Inferior parietal cortex (tissue), 1 donor: Measurements from ENCODE around the gene ISL2.
"Not testable (repeated sequence)": the region's sequence is repeated elsewhere in the genome, so short reads cannot be mapped to it uniquely, and the experiment has no call there.

ENCODE experiments used
- DNase-seq: peaks from one replicate; pipeline ENCODE4 v3.0.0-alpha.2; 2016; ENCODE audit errors: extremely low spot score

The ISL2 gene

GRCh38 chr15:76336254-76337058, at the start of gene ISL2:
Gene ISL2, plus strand, starts transcription at chr15:76336773. Its CDS starts 111 bp downstream, at chr15:76336884.
- DNase-seq = peak; percentile 57

GRCh38 chr15:76289582-76289981, 47.0 kb upstream of the ISL2 start:
- no peak for DNase-seq

- DNase-seq = no peak
Observed at GRCh38 chr15:76293361-76293760, 43.2 kb upstream of the ISL2 start.

DNA sequence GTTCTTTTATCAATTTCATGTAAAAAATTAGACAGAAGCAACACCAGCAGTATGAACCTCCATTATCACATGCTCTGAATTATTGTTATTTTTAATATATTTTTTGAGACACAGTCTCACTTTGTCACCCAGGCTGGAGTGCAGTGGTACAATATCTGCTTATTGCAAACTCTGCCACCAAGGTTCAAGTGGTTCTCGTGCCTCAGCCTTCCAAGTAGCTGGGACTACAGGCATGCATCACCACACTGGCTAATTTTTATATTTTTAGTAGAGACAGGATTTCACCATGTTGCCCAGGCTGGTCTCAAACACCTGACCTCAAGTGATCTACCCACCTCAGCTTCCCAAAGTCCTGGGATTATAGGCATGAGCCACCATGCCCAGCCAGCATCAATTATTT, 42.1 kb upstream of the ISL2 start:
- DNase-seq = not testable (repeated sequence)

GRCh38 chr15:76296849-76297248, 39.7 kb upstream of the ISL2 start:
- no peak for DNase-seq

DNA sequence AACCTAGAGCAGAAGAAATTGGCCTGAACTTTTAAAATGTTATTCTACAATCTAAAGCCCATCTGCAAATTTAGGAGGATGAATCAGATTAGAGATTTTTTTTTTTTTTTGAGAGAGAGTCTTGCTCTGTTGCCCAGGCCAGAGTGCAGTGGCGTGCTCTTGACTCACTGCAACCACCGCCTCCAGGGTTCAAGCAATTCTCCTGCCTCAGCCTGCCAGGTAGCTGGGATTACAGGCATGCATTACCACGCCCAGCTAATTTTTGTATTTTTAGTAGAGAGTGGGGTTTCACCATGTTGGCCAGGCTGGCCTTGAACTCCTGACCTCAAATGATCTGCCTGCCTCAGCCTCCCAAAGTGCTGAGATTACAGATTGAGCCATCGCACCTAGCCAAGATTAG, 38.6 kb upstream of the ISL2 start:
- not testable (repeated sequence) for DNase-seq

- no peak for DNase-seq
Observed at GRCh38 chr15:76298986-76299385, 37.6 kb upstream of the ISL2 start.

- DNase-seq = no peak
Observed at GRCh38 chr15:76299786-76300185, 36.8 kb upstream of the ISL2 start.

GRCh38 chr15:76303909-76304308, 32.7 kb upstream of the ISL2 start:
- DNase-seq = no peak

- DNase-seq = no peak
Observed at GRCh38 chr15:76309601-76310330, 26.8 kb upstream of the ISL2 start.

DNA sequence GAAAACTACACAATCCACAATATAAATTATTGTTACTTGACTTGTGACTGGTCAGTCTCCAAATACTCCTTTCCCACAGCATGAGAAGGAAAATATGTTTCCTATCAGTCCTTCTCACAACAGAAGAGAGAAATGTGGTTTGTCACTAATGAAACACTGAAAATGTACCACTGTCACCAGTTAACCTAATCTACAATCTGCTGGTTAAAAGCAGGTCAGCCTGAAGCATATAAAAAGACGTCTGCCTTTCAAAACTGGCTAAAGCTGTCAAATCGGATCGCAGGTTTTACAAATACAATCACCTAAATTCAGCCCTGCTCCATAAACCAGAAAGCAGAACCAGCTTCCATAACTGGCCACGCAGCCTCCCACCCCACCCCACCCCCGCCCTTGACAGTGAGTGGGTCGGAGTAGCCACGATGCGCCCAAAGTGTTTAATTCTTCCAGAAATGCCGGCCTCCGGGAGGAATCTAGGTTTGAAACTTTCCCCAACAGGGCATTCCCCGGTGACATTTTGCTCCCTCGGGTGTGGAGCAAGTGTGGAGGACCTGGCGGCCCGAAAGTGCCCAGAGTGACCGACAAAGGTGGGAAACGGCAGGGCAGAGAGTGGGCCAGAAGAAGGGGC, 26.0 kb upstream of the ISL2 start:
- peak; percentile 12 for DNase-seq

- DNase-seq = peak; percentile 89
Observed at GRCh38 chr15:76311100-76311953, 25.2 kb upstream of the ISL2 start, which contains the start of gene ETFA. Gene ETFA, minus strand, starts transcription at chr15:76311469. Its CDS starts 81 bp downstream, at chr15:76311388.

GRCh38 chr15:76312540-76313174, 23.9 kb upstream of the ISL2 start:
- no peak for DNase-seq

DNA sequence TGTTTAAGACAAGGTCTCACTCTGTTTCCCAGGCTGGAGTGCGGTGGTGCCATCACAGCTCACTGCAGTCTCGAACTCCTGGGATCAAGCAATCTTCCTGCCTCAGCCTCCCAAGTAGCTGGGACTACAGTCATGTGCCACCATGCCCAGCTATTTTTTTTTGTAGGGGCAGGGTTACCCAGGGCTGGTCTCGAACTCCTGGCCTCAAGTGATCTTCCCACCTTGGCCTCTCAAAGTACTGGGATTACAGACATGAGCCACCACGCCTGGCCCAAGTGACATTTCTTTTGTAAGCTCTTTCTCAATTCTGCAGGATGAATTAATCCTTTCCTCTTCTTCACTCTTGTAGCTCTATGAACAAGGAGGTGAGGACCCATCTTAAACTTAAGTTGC, 23.4 kb upstream of the ISL2 start:
- not testable (repeated sequence) for DNase-seq

DNA sequence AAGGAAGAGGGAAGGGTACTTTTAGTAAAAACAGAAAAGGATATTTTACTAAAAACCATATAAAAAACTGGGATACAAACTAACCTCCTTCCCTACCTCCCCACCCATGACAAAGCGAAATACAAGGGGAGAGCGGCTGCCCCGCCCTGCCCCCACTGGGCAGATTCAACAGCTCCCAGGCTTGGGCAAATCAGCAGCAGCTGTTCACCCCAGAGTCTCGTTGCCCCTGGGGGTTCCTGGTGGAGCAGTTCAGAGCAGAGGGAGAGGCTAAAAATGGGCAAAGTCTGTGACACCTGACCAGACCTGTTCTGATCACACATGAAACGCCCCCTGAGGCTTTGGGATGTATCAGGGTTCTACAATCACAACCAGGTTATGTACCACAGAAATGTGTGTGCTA, 22.8 kb upstream of the ISL2 start:
- DNase-seq = no peak

DNA sequence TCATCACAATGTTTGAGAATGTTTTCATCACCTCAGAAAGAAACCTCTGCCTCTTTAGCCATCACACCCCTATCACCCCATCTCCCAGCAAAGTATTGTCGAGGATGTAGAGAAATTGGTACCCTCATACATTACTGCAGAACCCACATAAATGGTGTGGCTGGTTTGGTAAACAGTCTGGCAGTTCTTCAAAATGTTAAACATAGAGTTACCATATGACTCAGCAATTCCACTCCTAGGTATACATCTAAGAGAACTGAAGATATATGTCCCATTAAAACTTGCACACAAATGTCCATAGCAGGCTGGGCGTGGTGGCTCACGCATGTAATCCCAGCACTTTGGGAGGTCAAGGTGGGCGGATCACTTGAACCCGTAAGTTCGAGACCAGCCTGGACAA, 16.6 kb upstream of the ISL2 start:
- no peak for DNase-seq

GRCh38 chr15:76321171-76321570, 15.4 kb upstream of the ISL2 start:
- DNase-seq = no peak

GRCh38 chr15:76321602-76322001, 15.0 kb upstream of the ISL2 start:
- DNase-seq = no peak

DNA sequence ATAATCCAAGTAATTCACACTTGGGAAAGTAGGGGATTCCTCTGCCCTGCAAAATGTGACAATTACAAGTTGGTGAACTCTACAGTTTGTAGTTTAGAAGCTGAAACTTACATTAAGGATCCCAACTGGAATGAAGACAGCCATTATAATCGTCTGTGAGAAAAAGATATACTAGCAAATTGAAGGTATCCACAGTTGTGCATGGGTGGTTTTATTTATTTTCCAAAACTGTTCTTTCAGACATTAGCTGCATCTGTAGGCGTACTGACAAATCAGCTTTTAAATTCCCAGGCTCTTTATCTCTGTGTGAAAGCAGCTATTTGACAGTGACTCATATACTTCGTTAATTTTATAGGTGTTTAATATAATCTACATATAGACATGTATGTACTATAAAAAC, 12.5 kb upstream of the ISL2 start:
- no peak for DNase-seq

- no peak for DNase-seq
Observed at GRCh38 chr15:76325704-76326103, 10.9 kb upstream of the ISL2 start.
